ENCODE measurements around the gene MUC5AC.
"Not testable (repeated sequence)": the region's sequence is repeated elsewhere in the genome, so short reads cannot be mapped to it uniquely, and the experiment has no call there.

Gene MUC5AC

GRCh38 chr11:1181420-1181819, 23.7 kb downstream of the MUC5AC start:
- H3K36me3 ChIP-seq (ENCODE audit: insufficient read depth, low read length), result no peaks in the 10 kb centered on the region
- H3K9ac ChIP-seq (ENCODE audit: low read depth, low read length), result no peak overlapping the region
- H3K9me3 ChIP-seq (ENCODE audit: control insufficient read depth, insufficient read depth, low read length), result no peaks in the 10 kb centered on the region
- H3K4me1 ChIP-seq (ENCODE audit: insufficient read depth, low read length), result no peaks in the 10 kb centered on the region

DNA sequence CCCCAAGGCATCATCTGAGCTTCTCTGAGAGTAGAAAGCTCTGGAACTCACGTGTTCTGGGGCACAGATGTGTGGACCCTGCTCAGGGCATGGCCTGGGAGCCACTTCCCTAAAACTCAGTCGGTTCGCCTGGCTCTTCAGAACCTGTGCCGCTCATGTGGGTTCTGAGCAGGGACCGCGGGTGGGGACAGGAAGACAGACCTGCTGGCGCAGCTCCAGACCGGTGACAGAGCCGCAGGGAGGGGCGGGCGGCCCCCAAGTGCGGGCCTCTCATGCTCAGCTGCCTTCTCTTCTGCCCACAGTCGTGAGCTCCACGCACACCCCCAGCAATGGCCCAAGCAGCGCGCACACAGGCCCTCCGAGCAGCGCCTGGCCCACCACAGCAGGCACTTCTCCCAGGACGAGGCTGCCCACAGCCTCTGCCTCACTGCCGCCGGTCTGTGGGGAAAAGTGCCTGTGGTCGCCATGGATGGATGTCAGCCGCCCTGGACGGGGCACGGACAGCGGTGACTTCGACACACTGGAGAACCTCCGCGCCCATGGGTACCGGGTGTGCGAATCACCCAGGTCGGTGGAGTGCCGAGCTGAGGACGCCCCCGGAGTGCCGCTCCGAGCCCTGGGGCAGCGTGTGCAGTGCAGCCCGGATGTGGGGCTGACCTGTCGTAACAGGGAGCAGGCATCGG, 24.2 kb downstream of the MUC5AC start:
- H3K9ac ChIP-seq (ENCODE audit: low read depth, low read length), result no peak overlapping the region
- H3K9me3 ChIP-seq (ENCODE audit: control insufficient read depth, insufficient read depth, low read length), result no peaks in the 10 kb centered on the region

DNA sequence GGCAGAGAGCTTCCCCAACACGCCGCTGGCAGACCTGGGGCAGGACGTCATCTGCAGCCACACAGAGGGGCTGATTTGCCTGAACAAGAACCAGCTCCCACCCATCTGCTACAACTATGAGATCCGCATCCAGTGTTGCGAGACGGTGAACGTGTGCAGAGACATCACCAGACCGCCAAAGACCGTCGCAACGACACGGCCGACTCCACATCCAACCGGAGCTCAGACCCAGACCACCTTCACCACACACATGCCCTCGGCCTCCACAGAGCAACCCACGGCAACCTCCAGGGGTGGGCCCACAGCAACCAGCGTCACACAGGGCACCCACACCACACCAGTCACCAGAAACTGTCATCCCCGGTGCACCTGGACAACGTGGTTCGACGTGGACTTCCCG, 26.4 kb downstream of the MUC5AC start:
- H3K9ac ChIP-seq (ENCODE audit: low read depth, low read length); H3K9me3 ChIP-seq (ENCODE audit: control insufficient read depth, insufficient read depth, low read length); H3K36me3 ChIP-seq (ENCODE audit: insufficient read depth, low read length); H3K4me1 ChIP-seq (ENCODE audit: insufficient read depth, low read length): not testable (repeated sequence)

More for the DNA sequence above, 24.2 kb downstream of the MUC5AC start:
- Histone ChIP-seq H3K36me3 (ENCODE audit: insufficient read depth, low read length) (no peaks in the 10 kb centered on the region), H3K4me1 (ENCODE audit: insufficient read depth, low read length) (no peaks in the 10 kb centered on the region)

DNA sequence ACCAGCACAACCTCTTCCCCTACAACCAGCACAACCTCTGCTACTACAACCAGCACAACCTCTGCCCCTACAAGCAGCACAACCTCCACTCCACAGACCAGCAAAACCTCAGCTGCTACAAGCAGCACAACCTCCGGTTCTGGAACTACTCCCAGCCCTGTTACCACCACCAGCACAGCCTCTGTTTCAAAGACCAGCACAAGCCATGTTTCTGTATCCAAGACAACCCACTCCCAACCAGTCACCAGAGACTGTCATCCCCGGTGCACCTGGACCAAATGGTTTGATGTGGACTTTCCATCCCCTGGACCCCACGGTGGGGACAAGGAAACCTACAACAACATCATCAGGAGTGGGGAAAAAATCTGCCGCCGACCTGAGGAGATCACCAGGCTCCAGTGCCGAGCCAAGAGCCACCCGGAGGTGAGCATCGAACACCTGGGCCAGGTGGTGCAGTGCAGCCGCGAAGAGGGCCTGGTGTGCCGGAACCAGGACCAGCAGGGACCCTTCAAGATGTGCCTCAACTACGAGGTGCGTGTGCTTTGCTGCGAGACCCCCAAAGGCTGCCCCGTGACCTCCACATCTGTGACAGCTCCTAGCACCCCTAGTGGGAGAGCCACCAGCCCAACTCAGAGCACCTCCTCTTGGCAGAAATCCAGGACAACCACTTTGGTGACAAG, 30.8 kb downstream of the MUC5AC start:
- not testable (repeated sequence) for H3K9me3 ChIP-seq (ENCODE audit: control insufficient read depth, insufficient read depth, low read length); H3K4me1 ChIP-seq (ENCODE audit: insufficient read depth, low read length); H3K9ac ChIP-seq (ENCODE audit: low read depth, low read length); H3K36me3 ChIP-seq (ENCODE audit: insufficient read depth, low read length)

- H3K9ac ChIP-seq (ENCODE audit: low read depth, low read length); H3K36me3 ChIP-seq (ENCODE audit: insufficient read depth, low read length); H3K4me1 ChIP-seq (ENCODE audit: insufficient read depth, low read length); H3K9me3 ChIP-seq (ENCODE audit: control insufficient read depth, insufficient read depth, low read length): not testable (repeated sequence)
These were observed 32.1 kb downstream of the MUC5AC start for GRCh38 chr11:1189816-1190215.

- H3K9me3 ChIP-seq (ENCODE audit: control insufficient read depth, insufficient read depth, low read length); H3K36me3 ChIP-seq (ENCODE audit: insufficient read depth, low read length); H3K4me1 ChIP-seq (ENCODE audit: insufficient read depth, low read length); H3K9ac ChIP-seq (ENCODE audit: low read depth, low read length): not testable (repeated sequence)
These were observed 34.2 kb downstream of the MUC5AC start for GRCh38 chr11:1191786-1192470.

GRCh38 chr11:1192741-1193325, 35.1 kb downstream of the MUC5AC start:
- no peaks in the 10 kb centered on the region for H3K9me3 ChIP-seq (ENCODE audit: control insufficient read depth, insufficient read depth, low read length)
- H3K4me1 ChIP-seq (ENCODE audit: insufficient read depth, low read length), result no peaks in the 10 kb centered on the region
- H3K9ac ChIP-seq (ENCODE audit: low read depth, low read length), result no peak overlapping the region
- no peaks in the 10 kb centered on the region for H3K36me3 ChIP-seq (ENCODE audit: insufficient read depth, low read length)

DNA sequence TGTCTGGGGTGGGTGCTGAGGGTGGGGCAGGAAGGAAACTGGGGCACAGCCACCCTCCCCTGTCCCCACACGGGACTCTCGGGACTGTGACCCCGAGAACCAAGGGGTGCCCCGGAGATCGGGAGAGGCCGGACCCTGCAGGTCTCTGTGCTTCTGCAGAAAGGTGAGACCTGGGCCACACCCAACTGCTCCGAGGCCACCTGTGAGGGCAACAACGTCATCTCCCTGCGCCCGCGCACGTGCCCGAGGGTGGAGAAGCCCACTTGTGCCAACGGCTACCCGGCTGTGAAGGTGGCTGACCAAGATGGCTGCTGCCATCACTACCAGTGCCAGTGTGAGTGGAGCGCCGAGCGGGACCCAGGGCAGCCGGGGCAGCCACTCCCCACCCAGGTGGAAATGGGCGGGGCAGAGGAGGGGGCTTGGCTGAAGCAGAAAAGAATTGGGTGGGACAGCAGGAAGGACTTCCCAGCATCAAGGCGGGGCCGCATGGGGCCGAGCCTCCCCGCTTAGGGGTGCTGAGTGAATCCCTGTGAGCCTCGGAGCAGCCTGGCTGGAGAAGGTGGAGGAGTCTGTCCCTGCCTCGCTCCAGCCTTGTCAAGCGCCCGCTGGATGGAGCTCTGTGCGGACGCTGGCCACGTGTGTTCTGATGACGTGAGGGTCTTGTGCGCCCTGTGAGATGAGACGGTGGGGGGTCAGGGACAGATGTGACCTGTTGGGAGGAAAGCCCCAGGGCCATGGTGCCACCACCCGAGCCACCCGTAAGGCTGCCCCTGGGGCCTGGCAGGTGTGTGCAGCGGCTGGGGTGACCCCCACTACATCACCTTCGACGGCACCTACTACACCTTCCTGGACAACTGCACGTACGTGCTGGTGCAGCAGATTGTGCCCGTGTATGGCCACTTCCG, 35.8 kb downstream of the MUC5AC start:
- Histone ChIP-seq H3K9me3 (ENCODE audit: control insufficient read depth, insufficient read depth, low read length) (no peaks in the 10 kb centered on the region), H3K36me3 (ENCODE audit: insufficient read depth, low read length) (no peaks in the 10 kb centered on the region), H3K9ac (ENCODE audit: low read depth, low read length) (no peak overlapping the region)

DNA sequence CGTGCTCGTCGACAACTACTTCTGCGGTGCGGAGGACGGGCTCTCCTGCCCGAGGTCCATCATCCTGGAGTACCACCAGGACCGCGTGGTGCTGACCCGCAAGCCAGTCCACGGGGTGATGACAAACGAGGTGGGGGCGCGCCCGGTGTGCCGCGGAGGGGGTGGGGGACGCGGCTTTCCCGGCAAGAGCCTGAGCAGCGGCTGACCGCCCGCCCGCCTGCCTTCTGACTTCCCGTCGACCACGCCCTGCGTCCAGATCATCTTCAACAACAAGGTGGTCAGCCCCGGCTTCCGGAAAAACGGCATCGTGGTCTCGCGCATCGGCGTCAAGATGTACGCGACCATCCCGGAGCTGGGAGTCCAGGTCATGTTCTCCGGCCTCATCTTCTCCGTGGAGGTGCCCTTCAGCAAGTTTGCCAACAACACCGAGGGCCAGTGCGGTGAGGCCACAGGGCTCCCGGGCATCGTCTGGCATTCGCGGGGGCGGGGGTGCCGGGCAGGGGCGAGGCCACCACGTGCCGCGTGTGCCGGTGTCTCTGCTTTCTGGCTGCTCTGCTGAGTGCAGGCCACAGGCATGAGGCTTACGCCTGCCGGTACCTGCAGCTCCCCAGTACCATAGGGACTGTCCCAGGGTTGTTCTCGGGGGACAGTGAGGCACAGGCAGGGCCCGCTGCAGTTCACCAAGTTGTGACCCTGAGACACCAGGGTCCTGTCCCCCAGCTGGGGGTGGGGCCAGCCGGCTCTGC, 36.7 kb downstream of the MUC5AC start:
- no peaks in the 10 kb centered on the region for H3K9me3 ChIP-seq (ENCODE audit: control insufficient read depth, insufficient read depth, low read length)
- no peaks in the 10 kb centered on the region for H3K36me3 ChIP-seq (ENCODE audit: insufficient read depth, low read length)
- no peaks in the 10 kb centered on the region for H3K4me1 ChIP-seq (ENCODE audit: insufficient read depth, low read length)
- no peak overlapping the region for H3K9ac ChIP-seq (ENCODE audit: low read depth, low read length)

More for the DNA sequence above, 35.8 kb downstream of the MUC5AC start:
- no peaks in the 10 kb centered on the region for H3K4me1 ChIP-seq (ENCODE audit: insufficient read depth, low read length)

DNA sequence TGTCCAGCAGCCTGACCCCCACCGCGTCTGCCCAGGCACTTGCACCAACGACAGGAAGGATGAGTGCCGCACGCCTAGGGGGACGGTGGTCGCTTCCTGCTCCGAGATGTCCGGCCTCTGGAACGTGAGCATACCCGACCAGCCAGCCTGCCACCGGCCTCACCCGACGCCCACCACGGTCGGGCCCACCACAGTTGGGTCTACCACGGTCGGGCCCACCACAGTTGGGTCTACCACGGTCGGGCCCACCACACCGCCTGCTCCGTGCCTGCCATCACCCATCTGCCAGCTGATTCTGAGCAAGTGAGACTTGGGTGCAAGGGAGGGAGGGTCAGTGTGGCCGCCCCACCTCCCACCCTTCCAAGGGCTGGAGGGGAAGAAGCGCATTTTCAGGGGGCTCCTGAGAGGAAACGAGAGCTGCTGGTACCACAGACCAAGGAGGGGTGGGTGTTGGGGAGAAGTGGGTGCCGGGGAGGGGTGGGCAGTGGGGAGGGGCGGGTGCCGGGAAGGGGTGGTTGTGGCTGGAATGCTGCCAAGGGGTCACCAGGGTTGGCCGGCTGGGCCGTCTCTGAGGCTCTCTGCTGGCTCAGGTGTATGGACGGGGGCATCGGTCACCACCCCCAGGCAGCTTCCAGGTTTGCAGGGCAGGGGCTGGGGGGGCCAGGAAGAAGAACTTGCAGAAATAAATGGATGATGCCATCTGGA, 37.4 kb downstream of the MUC5AC start:
- no peak overlapping the region for H3K9ac ChIP-seq (ENCODE audit: low read depth, low read length)
- no peaks in the 10 kb centered on the region for H3K9me3 ChIP-seq (ENCODE audit: control insufficient read depth, insufficient read depth, low read length)
- H3K4me1 ChIP-seq (ENCODE audit: insufficient read depth, low read length), result no peaks in the 10 kb centered on the region
- no peaks in the 10 kb centered on the region for H3K36me3 ChIP-seq (ENCODE audit: insufficient read depth, low read length)

GRCh38 chr11:1195682-1196515, 38.1 kb downstream of the MUC5AC start:
- H3K9ac ChIP-seq (ENCODE audit: low read depth, low read length), result no peak overlapping the region
- no peaks in the 10 kb centered on the region for H3K9me3 ChIP-seq (ENCODE audit: control insufficient read depth, insufficient read depth, low read length)
- no peaks in the 10 kb centered on the region for H3K4me1 ChIP-seq (ENCODE audit: insufficient read depth, low read length)
- H3K36me3 ChIP-seq (ENCODE audit: insufficient read depth, low read length), result no peaks in the 10 kb centered on the region

DNA sequence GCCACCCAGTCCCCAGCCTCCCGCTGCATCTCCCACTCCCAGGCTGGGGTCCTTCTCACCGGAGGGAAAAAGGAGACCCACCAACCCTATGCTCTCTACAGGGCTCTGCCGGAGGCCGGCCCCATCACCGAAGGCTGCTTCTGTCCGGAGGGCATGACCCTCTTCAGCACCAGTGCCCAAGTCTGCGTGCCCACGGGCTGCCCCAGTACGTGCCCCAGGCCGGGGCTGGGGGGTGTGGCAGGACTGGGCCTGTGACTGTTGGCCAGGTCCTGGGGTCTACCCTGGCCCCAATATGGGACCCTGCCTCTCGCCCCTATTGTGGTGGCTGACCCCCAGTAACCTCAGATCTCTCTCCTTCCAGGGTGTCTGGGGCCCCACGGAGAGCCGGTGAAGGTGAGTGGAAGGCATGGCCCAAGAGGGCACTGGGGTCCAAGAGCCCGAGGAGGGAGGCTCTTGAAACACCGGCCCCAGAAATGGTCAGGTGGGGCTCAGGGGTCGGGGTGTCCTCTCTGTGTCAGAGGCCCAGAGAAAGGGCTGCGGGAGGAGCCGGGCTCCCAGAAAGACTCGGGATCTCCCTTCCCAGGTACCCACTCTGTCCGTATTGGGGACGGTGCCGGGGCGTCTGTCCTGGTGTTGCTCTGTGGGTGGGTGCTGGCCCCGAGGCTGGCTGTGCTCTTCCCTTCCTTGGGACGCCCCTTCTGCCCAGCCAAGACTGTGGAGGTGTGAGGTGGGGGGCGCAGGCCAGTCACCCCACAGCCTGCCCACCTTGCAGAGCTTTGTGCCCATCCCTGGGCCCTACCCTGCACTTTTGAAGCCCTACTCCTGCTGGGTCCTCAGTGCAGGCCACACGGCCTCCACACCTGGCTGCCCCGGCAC, 39.0 kb downstream of the MUC5AC start:
- H3K36me3 ChIP-seq (ENCODE audit: insufficient read depth, low read length), result no peaks in the 10 kb centered on the region
- no peak overlapping the region for H3K9ac ChIP-seq (ENCODE audit: low read depth, low read length)
- H3K9me3 ChIP-seq (ENCODE audit: control insufficient read depth, insufficient read depth, low read length), result no peaks in the 10 kb centered on the region
- H3K4me1 ChIP-seq (ENCODE audit: insufficient read depth, low read length), result no peaks in the 10 kb centered on the region
